Measurements from ENCODE around the gene CRYBB3. TPM values are rescaled to one million over a fixed set of nuclear protein-coding genes. Genes with fewer than 3 reads are reported as not detected.
"Not testable (repeated sequence)": the region's sequence is repeated elsewhere in the genome, so short reads cannot be mapped to it uniquely, and the experiment has no call there.

Gene CRYBB3
- total and polyA plus RNA-seq, 8 donors: 0.26 to 1.6 (median 0.35) TPM; not detected in 2

- no peak overlapping the region for H3K4me3 ChIP-seq
- no peaks in the 10 kb centered on the region for H3K9me3 ChIP-seq
- WGBS, 2 donors: 81 to 87% methylated on average over 6 of the region's 6 CpGs
- intact Hi-C loops (cut with DNase I): no loop called here
- DNase-seq (no peak), FAIRE-seq (no peak), ATAC-seq (no peak)
- no peaks in the 10 kb centered on the region for H3K27me3 ChIP-seq
- no peak for TF ChIP-seq CTCF (IDR thresholded peaks at IDR 0.05)
- H3K4me1 ChIP-seq: no peaks in the 10 kb centered on the region
- no peak overlapping the region for H3K27ac ChIP-seq
- peaks cover 0 to 59% (median 13%) of the 10 kb centered on the region in 3 donors for H3K36me3 ChIP-seq
These were observed 24.7 kb upstream of the CRYBB3 start for GRCh38 chr22:25174888-25175411.

GRCh38 chr22:25176175-25176574, 23.5 kb upstream of the CRYBB3 start:
- Histone ChIP-seq H3K36me3 (peaks cover 0 to 59% (median 13%) of the 10 kb centered on the region in 3 donors), H3K4me3 (no peak overlapping the region), H3K27me3 (no peaks in the 10 kb centered on the region), H3K9me3 (no peaks in the 10 kb centered on the region), H3K4me1 (no peaks in the 10 kb centered on the region), H3K27ac (no peak overlapping the region)
- ATAC-seq (no peak), FAIRE-seq (no peak), DNase-seq (no peak)
- no peak for TF ChIP-seq CTCF (IDR thresholded peaks at IDR 0.05)
- 94 to 96% methylated on average over 6 of the region's 6 CpGs for WGBS, 2 donors
- intact Hi-C loops (cut with DNase I): no loop called here

- peaks cover 0 to 64% (median 13%) of the 10 kb centered on the region in 3 donors for H3K36me3 ChIP-seq
- TF ChIP-seq CTCF (IDR thresholded peaks at IDR 0.05): no peak
- H3K9me3 ChIP-seq: no peaks in the 10 kb centered on the region
- H3K4me1 ChIP-seq: no peaks in the 10 kb centered on the region
- FAIRE-seq: no peak
- ATAC-seq: no peak
- 87 to 89% methylated on average over 3 of the region's 3 CpGs for WGBS, 2 donors
- no peak for DNase-seq
- H3K27me3 ChIP-seq: no peaks in the 10 kb centered on the region
- H3K27ac ChIP-seq: no peak overlapping the region
- H3K4me3 ChIP-seq: no peak overlapping the region
- intact Hi-C loops (cut with DNase I): no loop called here
These were observed 22.9 kb upstream of the CRYBB3 start for GRCh38 chr22:25176799-25177198.

GRCh38 chr22:25177226-25177625, 22.4 kb upstream of the CRYBB3 start:
- DNase-seq (no peak), ATAC-seq (no peak), FAIRE-seq (no peak)
- no peak overlapping the region for H3K4me3 ChIP-seq
- no peaks in the 10 kb centered on the region for H3K4me1 ChIP-seq
- no peak overlapping the region for H3K27ac ChIP-seq
- intact Hi-C loops (cut with DNase I): no loop called here
- no peak for TF ChIP-seq CTCF (IDR thresholded peaks at IDR 0.05)
- H3K36me3 ChIP-seq: peaks cover 0 to 60% (median 13%) of the 10 kb centered on the region in 3 donors
- no peaks in the 10 kb centered on the region for H3K27me3 ChIP-seq
- no peaks in the 10 kb centered on the region for H3K9me3 ChIP-seq
- WGBS, 2 donors: 93 to 95% methylated on average over 13 of the region's 13 CpGs

GRCh38 chr22:25177895-25178294, 21.8 kb upstream of the CRYBB3 start:
- FAIRE-seq: no peak
- intact Hi-C loops (cut with DNase I): no loop called here
- WGBS, 2 donors: 90 to 95% methylated on average over 9 of the region's 9 CpGs

GRCh38 chr22:25178348-25178747, 21.3 kb upstream of the CRYBB3 start:
- FAIRE-seq; H3K4me1 ChIP-seq; H3K27me3 ChIP-seq; H3K27ac ChIP-seq; H3K9me3 ChIP-seq; H3K4me3 ChIP-seq; intact Hi-C loops (cut with DNase I): not testable (repeated sequence)
- 92 to 96% methylated on average over 6 of the region's 6 CpGs for WGBS, 2 donors
- ATAC-seq: peak in 3 of 4 donors; percentile 24 to 48 (median 45)
- DNase-seq: peak in 2 of 6 donors; percentile 29 to 84
- H3K36me3 ChIP-seq: peaks cover 0 to 54% (median 13%) of the 10 kb centered on the region in 3 donors

More at GRCh38 chr22:25177895-25178294, 21.8 kb upstream of the CRYBB3 start:
- Histone ChIP-seq H3K9me3 (no peaks in the 10 kb centered on the region), H3K36me3 (peaks cover 0 to 54% (median 13%) of the 10 kb centered on the region in 3 donors), H3K27ac (no peak overlapping the region), H3K4me3 (no peak overlapping the region), H3K27me3 (no peaks in the 10 kb centered on the region), H3K4me1 (no peaks in the 10 kb centered on the region)
- DNase-seq (no peak), ATAC-seq (no peak)
- no peak for TF ChIP-seq CTCF (IDR thresholded peaks at IDR 0.05)

- FAIRE-seq; H3K27ac ChIP-seq; H3K4me3 ChIP-seq; intact Hi-C loops (cut with DNase I); H3K27me3 ChIP-seq; H3K9me3 ChIP-seq; H3K4me1 ChIP-seq: not testable (repeated sequence)
- WGBS, 2 donors: 92 to 93% methylated on average over 36 to 49 of the region's 63 CpGs
- ATAC-seq (peak; percentile 28 to 63 (median 39)), DNase-seq (peak in 2 of 6 donors; percentile 31 to 36)
- H3K36me3 ChIP-seq: peaks cover 0 to 49% (median 13%) of the 10 kb centered on the region in 3 donors
These were observed 20.6 kb upstream of the CRYBB3 start for GRCh38 chr22:25178869-25179631.
